Cardiac fibroblast (primary cell): Measurements from ENCODE around the gene TCEANC2.
"Not testable (repeated sequence)": the region's sequence is repeated elsewhere in the genome, so short reads cannot be mapped to it uniquely, and the experiment has no call there.

Source experiments
- DNase-seq, 2 donors: peaks; one replicate each; pipeline versions ENCODE4 v3.0.0 to v3.0.0-alpha.2; 2010; ENCODE audit warnings: low read depth in 2 of 2
- H3K4me3 ChIP-seq, 2 donors: replicated peaks in 1 of 2; 1 replicate in 1 of 2; 2 replicates in 1 of 2; pipeline ENCODE4 v1.5.1; 2011; ENCODE audit warnings: low read depth in 2 of 2, low read length in 2 of 2, mild to moderate bottlenecking in 2 of 2, moderate library complexity in 1 of 2
- CTCF ChIP-seq: IDR thresholded peaks from one replicate; pipeline ENCODE4 v1.5.1; 2011; ENCODE audit warnings: low read depth, mild to moderate bottlenecking, low read length, inconsistent platforms

TCEANC2 gene

GRCh38 chr1:54088385-54088784 is 35.0 kb downstream of the TCEANC2 start:
- DNase-seq = no peak
- no peak for TF ChIP-seq CTCF
- H3K4me3 ChIP-seq = no peak overlapping the region

- no peak overlapping the region for H3K4me3 ChIP-seq
- no peak for DNase-seq
- no peak for TF ChIP-seq CTCF
Observed at GRCh38 chr1:54091666-54092065, 38.3 kb downstream of the TCEANC2 start.

- DNase-seq = no peak
- H3K4me3 ChIP-seq = no peak overlapping the region
- no peak for TF ChIP-seq CTCF
Observed at GRCh38 chr1:54094001-54094729, 40.8 kb downstream of the TCEANC2 start.

- not testable (repeated sequence) for H3K4me3 ChIP-seq, DNase-seq
Observed at GRCh38 chr1:54094730-54095105, 41.3 kb downstream of the TCEANC2 start.

- no peak for DNase-seq
- H3K4me3 ChIP-seq = no peak overlapping the region
- TF ChIP-seq CTCF = no peak
Observed at GRCh38 chr1:54095546-54096226, 42.3 kb downstream of the TCEANC2 start.

- no peak overlapping the region for H3K4me3 ChIP-seq
- DNase-seq = no peak
- no peak for TF ChIP-seq CTCF
Observed at GRCh38 chr1:54096227-54096876, 42.9 kb downstream of the TCEANC2 start.

- DNase-seq = no peak
- no peak for TF ChIP-seq CTCF
- H3K4me3 ChIP-seq = no peak overlapping the region
Observed at GRCh38 chr1:54096877-54097240, 43.5 kb downstream of the TCEANC2 start.
